Colon (tissue), 2 donors: ENCODE data around the gene LCN9.

ENCODE experiments used
- FAIRE-seq: peaks from 2 replicates; lab custom pipeline; 2012; peaks lifted over from hg19 to GRCh38; lab: Jason Lieb, UNC
- donor health status: control.
- donor health status: control.

Gene LCN9

GRCh38 chr9:135699440-135699839 lies 36.3 kb downstream of the LCN9 start, which contains the start of gene SOHLH1:
SOHLH1 (minus strand) TSS chr9:135699481; CDS start chr9:135699467, 14 bp downstream.
- FAIRE-seq: no peak

GRCh38 chr9:135700525-135700924 lies 37.4 kb downstream of the LCN9 start:
- no peak for FAIRE-seq

DNA sequence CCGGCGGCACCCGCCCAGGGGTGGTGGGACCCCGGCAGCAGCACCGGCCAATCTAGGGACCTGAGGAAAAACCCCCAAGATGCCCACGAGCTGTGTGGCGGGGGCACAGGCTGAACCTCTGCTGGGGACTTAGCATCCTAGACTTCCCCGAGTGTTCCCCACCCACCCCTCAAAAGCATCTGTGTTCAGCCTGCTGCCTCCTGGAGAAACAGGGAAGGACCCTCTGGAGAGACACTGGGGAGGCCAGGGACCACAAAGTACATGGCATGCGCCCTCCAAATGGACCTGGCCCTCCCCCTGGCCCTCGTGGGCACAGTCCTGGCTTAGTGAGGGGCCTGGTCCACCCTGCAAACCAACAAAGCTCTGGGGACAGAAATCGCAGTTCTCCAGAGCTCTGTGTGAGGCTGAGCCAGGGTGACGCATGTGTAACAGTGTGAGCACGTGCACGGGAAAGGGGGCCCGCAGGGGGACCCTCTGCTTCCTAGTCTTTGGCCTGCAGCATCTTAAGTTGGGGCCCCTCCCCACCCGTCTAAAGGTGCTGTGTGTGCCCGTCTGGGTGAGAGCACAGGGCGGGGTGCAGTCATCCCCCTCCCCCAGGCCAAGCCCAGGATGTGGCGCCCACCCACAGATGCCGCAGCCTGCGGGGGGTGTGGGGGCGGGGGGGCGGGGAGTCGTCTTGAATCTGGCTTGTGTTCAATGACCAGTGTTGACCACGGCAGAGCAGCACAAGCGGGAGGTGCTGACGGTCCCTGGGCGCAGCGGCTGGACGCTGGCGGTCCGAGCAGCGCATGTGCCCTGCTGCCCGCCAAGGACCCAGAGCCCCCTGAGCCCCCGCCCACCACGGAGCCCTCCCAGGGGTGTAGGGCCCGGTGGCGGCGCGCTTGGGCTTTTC lies 38.2 kb downstream of the LCN9 start:
- no peak for FAIRE-seq

DNA sequence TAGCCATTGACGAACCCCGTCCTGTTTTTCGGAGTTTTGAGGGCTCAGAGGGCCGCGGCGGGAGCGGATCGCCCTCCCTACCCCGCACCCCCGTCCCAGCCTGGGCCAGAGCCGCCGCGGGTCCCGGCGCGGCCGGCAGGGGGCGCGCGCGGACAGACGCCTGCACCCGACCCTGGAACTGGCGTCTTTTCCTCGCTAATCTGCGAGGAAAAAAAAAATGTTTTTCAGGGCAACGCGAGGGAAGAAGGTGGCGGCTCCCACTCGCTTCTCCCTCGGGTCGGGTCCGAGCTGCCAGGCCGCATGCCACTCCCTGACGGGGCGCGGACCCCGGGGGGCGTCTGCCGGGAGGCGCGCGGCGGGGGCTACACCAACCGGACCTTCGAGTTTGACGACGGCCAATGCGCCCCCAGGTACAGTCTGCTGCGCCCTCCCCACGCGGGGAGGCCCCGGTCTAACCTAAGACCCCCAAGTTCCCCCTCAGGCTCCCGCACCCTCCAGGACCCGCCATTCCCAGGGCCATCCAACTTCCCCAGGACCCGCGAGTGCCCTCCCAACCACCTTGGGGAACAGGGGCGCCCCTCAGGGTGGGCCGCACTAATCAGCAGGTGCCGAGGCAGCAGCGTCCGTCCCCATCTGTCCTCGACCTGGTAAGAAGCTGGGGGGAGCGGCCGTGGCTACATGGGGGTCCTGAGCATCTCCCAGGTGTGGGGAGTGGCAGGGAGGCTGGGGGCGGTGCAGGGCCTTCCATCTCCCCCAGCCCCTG lies 39.0 kb downstream of the LCN9 start, which contains the start of gene KCNT1:
Gene KCNT1 (plus strand): TSS at position 227 of the 763 bp plus-strand sequence. CDS start 74 bp downstream, at position 301.
- FAIRE-seq: no peak

DNA sequence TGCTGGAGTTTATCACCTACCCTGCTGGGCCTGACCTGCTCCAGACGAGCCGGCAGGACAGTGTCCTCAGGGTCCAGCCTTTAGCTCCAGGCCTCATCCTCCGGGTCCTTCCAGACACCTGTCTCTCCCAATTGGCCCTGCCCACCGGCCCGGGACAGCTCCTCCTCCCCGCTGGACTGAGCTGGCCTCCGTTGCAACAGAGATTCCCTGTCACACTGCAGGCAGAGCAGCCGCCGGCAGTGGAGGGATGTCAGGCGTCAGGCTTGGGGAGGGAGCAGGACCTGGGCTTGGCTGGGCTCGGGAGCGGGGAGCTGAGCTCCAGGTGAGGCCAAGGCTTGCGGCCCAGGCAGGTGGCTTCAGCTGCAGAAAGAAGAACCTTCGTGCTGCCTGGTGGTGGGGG lies 40.6 kb downstream of the LCN9 start:
- no peak for FAIRE-seq

- no peak for FAIRE-seq
Observed at GRCh38 chr9:135704483-135704882, 41.4 kb downstream of the LCN9 start.

- no peak for FAIRE-seq
Observed at GRCh38 chr9:135705376-135705775, 42.3 kb downstream of the LCN9 start.

- FAIRE-seq: no peak
Observed at GRCh38 chr9:135706288-135706687, 43.2 kb downstream of the LCN9 start.

GRCh38 chr9:135707252-135708138 lies 44.4 kb downstream of the LCN9 start:
- no peak for FAIRE-seq

- FAIRE-seq: no peak
Observed at GRCh38 chr9:135708164-135708563, 45.1 kb downstream of the LCN9 start.

DNA sequence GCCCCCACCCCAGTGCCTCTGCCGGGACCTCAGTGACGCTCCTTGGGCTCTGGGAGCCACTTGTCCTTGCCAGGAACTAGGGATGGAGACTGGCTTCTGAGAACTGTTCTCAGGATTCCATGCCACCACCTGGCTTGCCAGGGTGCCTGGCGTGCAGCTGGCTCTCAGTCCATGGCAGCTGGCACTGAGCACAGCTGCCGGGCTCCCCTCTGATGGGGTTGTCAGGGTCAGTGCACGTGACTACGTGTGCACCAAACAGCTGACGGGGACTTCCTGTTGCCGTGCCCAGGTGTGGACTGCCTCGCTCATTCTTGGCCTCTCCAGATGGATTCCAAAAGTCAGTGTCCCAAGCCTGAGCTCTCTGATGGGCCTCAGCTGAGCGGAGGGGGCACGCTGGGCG lies 48.3 kb downstream of the LCN9 start:
- FAIRE-seq: no peak

GRCh38 chr9:135711881-135712280 lies 48.8 kb downstream of the LCN9 start:
- FAIRE-seq: no peak

DNA sequence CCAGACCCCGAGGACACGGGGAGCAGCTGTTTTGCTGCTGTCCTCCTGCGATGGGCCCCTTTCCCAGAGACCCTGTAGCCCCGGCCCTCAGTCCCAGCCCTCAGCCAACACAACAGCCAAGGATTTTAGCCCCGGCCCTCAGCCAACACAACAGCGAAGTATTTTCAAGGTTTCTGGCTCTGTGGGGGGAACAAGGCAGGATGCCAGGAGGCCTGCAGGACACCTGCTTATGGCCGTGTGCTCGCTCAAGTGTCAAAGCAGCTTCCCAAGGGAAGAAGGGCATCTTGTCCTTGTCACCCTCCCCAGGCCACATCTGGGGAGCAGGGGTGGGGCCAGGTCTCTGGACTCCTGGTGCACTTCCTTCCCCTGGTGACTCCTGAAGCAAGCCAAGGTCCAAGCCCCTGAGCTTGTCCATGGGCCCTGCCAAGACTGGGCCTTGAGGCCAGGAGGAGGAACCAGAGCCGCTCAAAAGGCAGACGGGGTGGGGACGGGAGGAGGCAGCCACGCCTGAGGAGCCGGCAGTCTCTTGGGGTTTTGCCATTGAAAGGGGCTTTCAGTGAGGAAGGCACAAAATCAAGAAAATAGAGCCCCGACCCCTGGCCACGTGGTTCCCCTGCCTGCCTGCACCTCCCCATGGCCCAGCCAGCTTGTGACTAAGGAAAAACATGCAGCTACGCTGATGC lies 49.6 kb downstream of the LCN9 start:
- FAIRE-seq: no peak

DNA sequence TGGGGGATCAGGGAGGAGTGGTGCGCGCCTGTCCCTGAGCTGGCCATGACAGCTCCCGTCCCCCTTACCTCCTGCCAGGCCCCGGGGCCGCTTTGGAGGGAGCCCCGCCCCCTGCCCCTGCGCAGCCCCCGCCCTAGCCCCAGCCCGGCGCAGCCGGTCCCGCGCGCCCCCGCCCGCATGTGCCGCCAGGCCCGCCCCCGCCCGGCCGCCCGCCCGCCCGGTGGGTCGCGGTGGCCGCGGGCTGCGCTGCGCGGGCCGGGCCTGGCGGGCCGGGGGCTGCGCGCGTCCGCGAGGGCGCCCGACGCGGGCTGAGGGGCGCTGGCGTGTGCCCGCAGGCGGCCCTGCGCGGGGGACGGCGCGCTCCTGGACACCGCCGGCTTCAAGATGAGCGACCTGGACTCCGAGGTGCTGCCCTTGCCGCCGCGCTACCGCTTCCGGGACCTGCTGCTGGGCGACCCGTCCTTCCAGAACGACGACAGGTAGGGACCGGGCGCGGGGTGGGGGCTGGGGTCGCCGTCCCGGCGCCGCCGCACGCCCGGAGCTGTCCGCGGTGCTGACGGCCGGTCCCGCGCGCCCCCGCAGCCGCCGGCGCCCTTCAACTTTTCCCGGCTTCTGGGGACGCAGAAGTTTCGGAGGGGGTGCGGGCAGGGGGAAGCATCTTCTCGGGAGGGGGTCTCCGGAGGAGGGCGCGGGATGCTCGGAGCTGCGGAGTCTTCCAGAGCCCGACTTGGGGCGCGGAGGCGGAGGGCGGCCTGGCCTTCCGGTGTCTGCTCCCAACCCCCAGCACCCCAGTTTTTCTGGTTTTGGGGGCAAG lies 51.3 kb downstream of the LCN9 start:
- FAIRE-seq: no peak

GRCh38 chr9:135715056-135715595 lies 52.0 kb downstream of the LCN9 start:
- FAIRE-seq: no peak

- FAIRE-seq: no peak
Observed at GRCh38 chr9:135716045-135716444, 52.9 kb downstream of the LCN9 start.
